NCI-H82 (cell line): Measurements from ENCODE around the gene PIK3CG.
"Not testable (repeated sequence)": the region's sequence is repeated elsewhere in the genome, so short reads cannot be mapped to it uniquely, and the experiment has no call there.

Experiments used
- DNase-seq: peaks from one replicate; lab custom pipeline; 2025; lab: John Stamatoyannopoulos, UW

Gene PIK3CG

GRCh38 chr7:106865130-106866041, at the start of gene PIK3CG:
Gene PIK3CG, plus strand, starts transcription at chr7:106865282. Its CDS starts 2,280 bp downstream, at chr7:106867562.
- no peak for DNase-seq

GRCh38 chr7:106817098-106817497, 48.0 kb upstream of the PIK3CG start:
- DNase-seq = no peak

- DNase-seq = no peak
Measured at GRCh38 chr7:106818736-106819135, 46.3 kb upstream of the PIK3CG start.

DNA sequence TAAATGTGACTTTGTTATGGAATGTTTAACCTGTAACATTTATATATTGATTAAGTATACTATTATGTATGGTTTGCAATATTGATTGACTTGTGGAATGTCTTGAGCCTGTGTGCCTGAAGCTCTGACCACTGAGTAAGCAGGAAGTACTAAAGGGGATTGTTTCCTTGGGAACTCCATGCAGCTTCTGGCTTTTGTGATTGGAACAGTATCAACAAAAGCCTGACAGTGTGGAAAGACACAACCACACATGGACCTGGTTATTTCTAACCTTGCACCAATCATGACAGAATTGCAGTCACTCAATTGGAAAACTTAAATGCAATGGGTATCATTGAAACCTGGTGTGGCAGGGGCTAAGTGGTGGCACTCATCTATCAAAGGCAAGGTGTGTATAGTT, 45.5 kb upstream of the PIK3CG start:
- DNase-seq = no peak

GRCh38 chr7:106820321-106821217, 44.5 kb upstream of the PIK3CG start:
- no peak for DNase-seq

- no peak for DNase-seq
Measured at GRCh38 chr7:106823631-106824030, 41.5 kb upstream of the PIK3CG start.

DNA sequence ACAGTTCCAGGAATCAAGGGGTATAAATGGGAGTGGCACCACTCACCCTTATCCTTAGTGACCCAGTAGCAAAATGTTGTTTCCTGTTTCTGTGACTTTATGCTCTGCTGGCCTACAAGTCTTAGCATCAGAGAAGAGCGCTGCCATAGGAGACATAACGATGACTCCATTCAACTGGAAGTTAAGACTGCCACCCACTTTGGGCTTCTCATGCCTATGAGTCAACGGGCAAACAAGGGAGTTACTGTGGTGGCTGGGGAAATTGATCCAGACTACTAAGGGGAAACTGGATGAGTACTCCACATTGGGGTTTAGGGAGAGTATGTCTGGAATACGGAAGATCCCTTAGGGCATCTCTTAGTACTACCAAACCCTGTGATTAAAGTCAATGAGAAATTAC, 40.6 kb upstream of the PIK3CG start:
- no peak for DNase-seq

DNA sequence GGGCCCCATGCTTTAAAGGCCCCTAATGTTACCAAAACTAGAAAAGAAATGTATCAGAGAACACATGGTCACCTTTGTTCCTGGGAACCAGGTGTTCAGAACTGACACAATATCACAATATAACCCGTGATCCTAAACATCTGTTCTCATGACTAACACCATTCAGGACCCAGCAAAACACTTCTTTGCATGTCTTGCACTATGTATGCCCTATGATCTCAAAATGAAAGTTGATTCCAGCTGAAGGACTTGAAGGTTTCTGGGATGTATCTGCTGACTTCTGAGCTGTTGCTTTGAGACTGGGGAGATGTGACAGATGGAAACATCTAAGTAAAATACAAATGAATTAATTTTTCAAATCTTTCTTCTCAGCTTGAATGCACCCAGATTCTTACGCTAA, 37.5 kb upstream of the PIK3CG start:
- no peak for DNase-seq

DNA sequence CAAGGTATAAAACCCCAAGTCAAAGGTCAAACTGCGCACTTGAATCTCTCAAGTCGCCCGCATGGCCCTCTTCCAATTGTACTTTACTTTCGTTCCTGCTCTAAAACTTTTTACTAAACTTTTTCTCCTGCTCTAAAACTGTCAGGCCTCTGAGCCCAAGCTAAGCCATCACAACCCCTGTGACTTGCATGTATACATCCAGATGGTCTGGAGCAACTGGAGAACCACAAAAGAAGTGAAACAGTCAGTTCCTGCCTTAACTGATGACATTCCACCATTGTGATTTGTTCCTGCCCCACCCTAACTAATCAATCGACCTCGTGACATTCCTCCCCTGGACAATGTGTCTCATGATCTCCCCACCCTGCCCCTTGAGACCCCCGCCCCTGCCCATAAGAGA, 35.6 kb upstream of the PIK3CG start:
- DNase-seq = no peak

- not testable (repeated sequence) for DNase-seq
Measured at GRCh38 chr7:106830896-106831295, 34.2 kb upstream of the PIK3CG start.

GRCh38 chr7:106836816-106837215, 28.3 kb upstream of the PIK3CG start:
- no peak for DNase-seq

DNA sequence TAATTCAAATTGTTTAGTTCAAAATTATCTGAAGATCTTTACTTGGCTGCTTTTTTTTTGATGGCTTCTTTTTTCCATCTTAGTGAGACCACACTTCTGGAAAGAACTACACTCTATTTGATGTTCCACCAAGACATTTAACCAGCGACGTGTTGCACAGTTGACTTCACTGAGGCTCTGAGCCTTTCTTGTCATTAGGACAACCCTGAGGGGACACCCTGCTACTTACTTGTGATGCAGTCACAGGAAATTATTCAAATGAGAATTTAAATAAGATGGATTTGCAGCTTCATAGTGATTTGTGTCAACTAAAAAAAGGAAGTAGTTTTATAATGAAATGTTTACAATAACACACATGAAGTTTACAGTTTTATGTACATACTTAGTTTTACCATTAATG, 25.6 kb upstream of the PIK3CG start:
- DNase-seq = no peak

GRCh38 chr7:106840342-106840741, 24.7 kb upstream of the PIK3CG start:
- no peak for DNase-seq

GRCh38 chr7:106841896-106842390, 23.1 kb upstream of the PIK3CG start:
- DNase-seq = no peak

DNA sequence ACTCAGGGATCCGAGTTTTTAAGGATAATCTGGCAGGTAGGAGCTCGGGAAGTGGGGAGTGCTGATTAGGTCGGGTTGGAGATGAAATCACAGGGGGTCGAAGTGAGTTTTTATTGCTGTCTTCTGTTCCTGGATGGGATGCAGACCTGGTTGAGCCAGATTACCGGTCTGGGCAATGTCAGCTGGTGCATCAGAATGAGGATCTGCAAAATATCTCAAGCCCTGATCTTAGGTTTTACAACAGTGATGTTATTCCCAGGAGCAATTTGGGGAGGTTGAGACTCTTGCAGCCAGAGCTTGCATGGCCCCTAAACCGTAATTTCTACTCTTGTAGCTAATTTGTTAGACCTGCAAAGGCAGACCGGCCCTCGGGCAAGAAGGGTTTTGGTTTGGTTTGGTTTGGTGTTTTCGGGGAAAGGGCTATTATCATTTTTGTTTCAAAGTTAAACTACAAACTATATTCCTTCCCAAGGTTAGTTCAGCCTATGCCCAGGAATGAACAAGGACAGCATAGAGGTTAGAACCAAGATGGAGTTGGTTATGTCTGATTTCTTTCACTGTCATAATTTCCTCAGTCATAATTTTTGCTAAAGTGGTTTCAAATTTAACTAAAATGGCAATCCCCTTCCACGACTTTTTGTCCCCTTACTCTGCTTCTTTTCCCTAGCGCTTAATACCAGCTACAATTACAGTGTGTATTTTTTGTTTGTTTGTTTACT, 20.6 kb upstream of the PIK3CG start:
- no peak for DNase-seq

- no peak for DNase-seq
Measured at GRCh38 chr7:106848049-106848448, 17.0 kb upstream of the PIK3CG start.

- DNase-seq = no peak
Measured at GRCh38 chr7:106848851-106849442, 16.1 kb upstream of the PIK3CG start.

DNA sequence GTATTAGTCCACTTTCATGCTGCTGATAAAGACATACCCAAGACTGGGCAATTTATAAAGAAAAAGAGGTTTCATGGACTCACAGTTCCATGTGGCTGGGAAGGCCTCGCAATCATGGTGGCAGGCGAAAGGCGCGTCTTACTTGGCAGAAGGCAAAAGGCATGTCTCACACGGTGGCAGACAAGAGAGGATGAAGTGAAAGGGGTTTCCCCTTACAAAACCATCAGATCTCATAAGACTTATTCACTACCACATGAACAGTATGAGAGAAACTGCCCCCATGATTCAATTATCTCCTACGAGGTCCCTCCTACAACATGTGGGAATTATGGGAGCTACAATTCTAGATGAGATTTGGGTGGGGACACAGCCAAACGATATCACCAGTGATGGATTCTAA, 13.4 kb upstream of the PIK3CG start:
- DNase-seq = not testable (repeated sequence)

- no peak for DNase-seq
Measured at GRCh38 chr7:106853250-106853908, 11.7 kb upstream of the PIK3CG start.

GRCh38 chr7:106855540-106856132, 9.4 kb upstream of the PIK3CG start:
- no peak for DNase-seq
